HCT116 (cell line): Measurements from ENCODE around the gene TTYH2.

Experiments used
- CEBPB ChIP-seq: IDR thresholded peaks from 2 replicates; pipeline ENCODE4 v1.6.1; 2012; ENCODE audit warnings: low read depth
- EZH2 ChIP-seq: fragments of 200-600 bp; sonication (generic); IDR thresholded peaks from 2 replicates; pipeline ENCODE4 v1.6.1; 2017; ENCODE audit warnings: antibody characterized with exemption, mixed run types
- JUND ChIP-seq: IDR thresholded peaks from 2 replicates; pipeline ENCODE4 v1.6.1; 2012
- POLR2A ChIP-seq: IDR thresholded peaks from 2 replicates; pipeline ENCODE4 v1.7.0; 2011; ENCODE audit warnings: borderline replicate concordance; ENCODE audit not compliant: insufficient read depth, insufficient read length; ENCODE audit errors: extremely low read depth
- SIN3A ChIP-seq: IDR thresholded peaks from 2 replicates; pipeline ENCODE4 v1.6.1; 2012; ENCODE audit warnings: low read depth
- SRF ChIP-seq: IDR thresholded peaks from 2 replicates; pipeline ENCODE4 v1.6.1; 2012; ENCODE audit warnings: low read depth
- TF ChIP-seq, protein P1 (sequence below), 3 experiments: fragments of 200-600 bp in 1 of 3; sonication (generic) in 1 of 3; IDR thresholded peaks in 2 of 3; conservative IDR thresholded peaks in 1 of 3; 2 replicates each; pipeline ENCODE4 v1.5.1; 2012 to 2017; ENCODE audit warnings: low read depth in 2 of 3, low read length in 2 of 3, antibody characterized with exemption in 1 of 3, borderline replicate concordance in 1 of 3, control low read depth in 1 of 3, mild to moderate bottlenecking in 1 of 3, mixed read lengths in 1 of 3, mixed run types in 1 of 3, moderate library complexity in 1 of 3; ENCODE audit not compliant: insufficient read depth in 1 of 3
- TF ChIP-seq, protein P2 (sequence below): IDR thresholded peaks from 2 replicates; pipeline ENCODE4 v1.6.1; 2012; ENCODE audit warnings: low read depth

DNA sequence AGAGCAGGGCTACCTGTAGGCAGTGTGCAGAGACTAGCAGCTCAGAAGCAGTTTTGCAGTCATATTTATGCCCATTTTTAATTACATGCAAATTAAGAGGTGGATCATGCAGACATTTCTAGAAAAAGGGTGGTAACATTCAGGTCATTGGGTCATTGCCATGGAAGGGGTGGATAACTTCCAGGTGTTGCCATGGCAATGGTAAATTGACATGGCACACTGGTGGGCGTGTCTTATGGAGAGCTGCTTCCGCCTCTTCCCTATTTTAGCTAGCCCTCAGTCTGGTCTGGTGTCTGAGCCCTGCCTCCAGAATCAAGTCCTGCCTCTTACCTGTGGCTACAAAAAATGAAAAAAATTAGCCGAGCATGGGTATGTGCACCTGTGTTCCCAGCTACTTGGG, 57.9 kb downstream of the TTYH2 start:
- TF ChIP-seq, protein P1, sequence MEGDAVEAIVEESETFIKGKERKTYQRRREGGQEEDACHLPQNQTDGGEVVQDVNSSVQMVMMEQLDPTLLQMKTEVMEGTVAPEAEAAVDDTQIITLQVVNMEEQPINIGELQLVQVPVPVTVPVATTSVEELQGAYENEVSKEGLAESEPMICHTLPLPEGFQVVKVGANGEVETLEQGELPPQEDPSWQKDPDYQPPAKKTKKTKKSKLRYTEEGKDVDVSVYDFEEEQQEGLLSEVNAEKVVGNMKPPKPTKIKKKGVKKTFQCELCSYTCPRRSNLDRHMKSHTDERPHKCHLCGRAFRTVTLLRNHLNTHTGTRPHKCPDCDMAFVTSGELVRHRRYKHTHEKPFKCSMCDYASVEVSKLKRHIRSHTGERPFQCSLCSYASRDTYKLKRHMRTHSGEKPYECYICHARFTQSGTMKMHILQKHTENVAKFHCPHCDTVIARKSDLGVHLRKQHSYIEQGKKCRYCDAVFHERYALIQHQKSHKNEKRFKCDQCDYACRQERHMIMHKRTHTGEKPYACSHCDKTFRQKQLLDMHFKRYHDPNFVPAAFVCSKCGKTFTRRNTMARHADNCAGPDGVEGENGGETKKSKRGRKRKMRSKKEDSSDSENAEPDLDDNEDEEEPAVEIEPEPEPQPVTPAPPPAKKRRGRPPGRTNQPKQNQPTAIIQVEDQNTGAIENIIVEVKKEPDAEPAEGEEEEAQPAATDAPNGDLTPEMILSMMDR (IDR thresholded peaks at IDR 0.05 in 2 of 3, conservative IDR thresholded peaks at IDR 0.05 in 1 of 3; ENCODE audit: borderline replicate concordance in 1 of 3, insufficient read depth in 1 of 3, low read depth in 2 of 3, low read length in 2 of 3): no peak
- TF ChIP-seq JUND: no peak
- TF ChIP-seq POLR2A: no peak
- TF ChIP-seq, protein P2, sequence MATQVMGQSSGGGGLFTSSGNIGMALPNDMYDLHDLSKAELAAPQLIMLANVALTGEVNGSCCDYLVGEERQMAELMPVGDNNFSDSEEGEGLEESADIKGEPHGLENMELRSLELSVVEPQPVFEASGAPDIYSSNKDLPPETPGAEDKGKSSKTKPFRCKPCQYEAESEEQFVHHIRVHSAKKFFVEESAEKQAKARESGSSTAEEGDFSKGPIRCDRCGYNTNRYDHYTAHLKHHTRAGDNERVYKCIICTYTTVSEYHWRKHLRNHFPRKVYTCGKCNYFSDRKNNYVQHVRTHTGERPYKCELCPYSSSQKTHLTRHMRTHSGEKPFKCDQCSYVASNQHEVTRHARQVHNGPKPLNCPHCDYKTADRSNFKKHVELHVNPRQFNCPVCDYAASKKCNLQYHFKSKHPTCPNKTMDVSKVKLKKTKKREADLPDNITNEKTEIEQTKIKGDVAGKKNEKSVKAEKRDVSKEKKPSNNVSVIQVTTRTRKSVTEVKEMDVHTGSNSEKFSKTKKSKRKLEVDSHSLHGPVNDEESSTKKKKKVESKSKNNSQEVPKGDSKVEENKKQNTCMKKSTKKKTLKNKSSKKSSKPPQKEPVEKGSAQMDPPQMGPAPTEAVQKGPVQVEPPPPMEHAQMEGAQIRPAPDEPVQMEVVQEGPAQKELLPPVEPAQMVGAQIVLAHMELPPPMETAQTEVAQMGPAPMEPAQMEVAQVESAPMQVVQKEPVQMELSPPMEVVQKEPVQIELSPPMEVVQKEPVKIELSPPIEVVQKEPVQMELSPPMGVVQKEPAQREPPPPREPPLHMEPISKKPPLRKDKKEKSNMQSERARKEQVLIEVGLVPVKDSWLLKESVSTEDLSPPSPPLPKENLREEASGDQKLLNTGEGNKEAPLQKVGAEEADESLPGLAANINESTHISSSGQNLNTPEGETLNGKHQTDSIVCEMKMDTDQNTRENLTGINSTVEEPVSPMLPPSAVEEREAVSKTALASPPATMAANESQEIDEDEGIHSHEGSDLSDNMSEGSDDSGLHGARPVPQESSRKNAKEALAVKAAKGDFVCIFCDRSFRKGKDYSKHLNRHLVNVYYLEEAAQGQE: no peak
- TF ChIP-seq SRF: no peak
- no peak for TF ChIP-seq CEBPB
- TF ChIP-seq EZH2: no peak
- TF ChIP-seq SIN3A: no peak
